Mucosa of rectum (tissue), 2 donors: ENCODE data around the gene HTRA1.

Experiments used
- H3K27ac ChIP-seq, 2 donors: one replicate each; pipeline ENCODE4 v1.7.0; 2013; ENCODE audit warnings: inconsistent platforms in 2 of 2, low read depth in 2 of 2, low read length in 2 of 2
- H3K27me3 ChIP-seq, 2 donors: one replicate each; pipeline ENCODE4 v1.7.0; 2013; ENCODE audit warnings: low read length in 2 of 2; ENCODE audit not compliant: control insufficient read depth in 2 of 2, insufficient read depth in 2 of 2
- H3K36me3 ChIP-seq, 2 donors: one replicate each; pipeline ENCODE4 v1.7.0; 2013; ENCODE audit warnings: low read length in 2 of 2; ENCODE audit not compliant: control insufficient read depth in 2 of 2, insufficient read depth in 2 of 2
- H3K4me1 ChIP-seq, 2 donors: one replicate each; pipeline ENCODE4 v1.7.0; 2013; ENCODE audit warnings: low read length in 2 of 2, mild to moderate bottlenecking in 1 of 2; ENCODE audit not compliant: control insufficient read depth in 2 of 2, insufficient read depth in 2 of 2
- H3K4me3 ChIP-seq, 2 donors: one replicate each; pipeline ENCODE4 v1.7.0; 2013; ENCODE audit warnings: low read length in 2 of 2
- H3K9ac ChIP-seq, 2 donors: one replicate each; pipeline ENCODE4 v1.7.0; 2013; ENCODE audit warnings: low read length in 2 of 2, low read depth in 1 of 2, mild to moderate bottlenecking in 1 of 2
- H3K9me3 ChIP-seq, 2 donors: one replicate each; pipeline ENCODE4 v1.7.0; 2013; ENCODE audit warnings: low read length in 2 of 2; ENCODE audit not compliant: control insufficient read depth in 2 of 2
- donor health status: healthy.
- donor health status: Normal muscosa, but diverticular disease.

The HTRA1 gene

DNA sequence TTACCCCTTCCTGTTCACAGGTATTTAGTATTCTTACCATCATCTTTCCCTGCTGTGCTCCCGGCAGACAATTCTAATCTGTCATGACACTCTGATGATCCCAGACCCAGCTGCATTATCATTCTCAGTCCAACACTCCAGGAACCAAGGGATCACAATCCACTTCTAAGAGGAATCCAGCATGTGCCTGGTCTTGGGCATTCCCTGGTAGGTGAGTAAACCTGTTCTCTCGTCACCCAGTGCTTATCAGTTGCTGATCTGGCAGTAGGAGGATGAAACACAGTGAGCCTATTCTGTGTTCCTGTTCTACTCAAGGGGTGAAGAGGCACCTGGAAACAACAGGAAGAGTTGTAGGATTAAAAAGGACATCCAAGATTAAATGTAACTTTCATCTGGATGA is 97.9 kb downstream of the HTRA1 start:
- Histone ChIP-seq H3K9ac (no peak overlapping the region), H3K27me3 (no peaks in the 10 kb centered on the region), H3K27ac (no peak overlapping the region), H3K4me3 (no peak overlapping the region), H3K9me3 (no peaks in the 10 kb centered on the region), H3K4me1 (peaks cover 0 to 3% of the 10 kb centered on the region in 2 donors), H3K36me3 (no peaks in the 10 kb centered on the region)

GRCh38 chr10:122560279-122560804 is 99.0 kb downstream of the HTRA1 start, which contains the start of gene DMBT1:
Gene DMBT1 (plus strand): TSS chr10:122560754. CDS start chr10:122560771, 17 bp downstream.
- H3K4me1 ChIP-seq: peaks cover 0 to 3% of the 10 kb centered on the region in 2 donors
- no peaks in the 10 kb centered on the region for H3K9me3 ChIP-seq
- no peak within 1 kb of the TSS for H3K4me3 ChIP-seq
- no peaks in the 10 kb centered on the region for H3K36me3 ChIP-seq
- H3K27ac ChIP-seq: no peak within 1 kb of the TSS
- no peaks in the 10 kb centered on the region for H3K27me3 ChIP-seq
- H3K9ac ChIP-seq: no peak within 1 kb of the TSS

- Histone ChIP-seq H3K4me1 (peaks cover 0 to 6% of the 10 kb centered on the region in 2 donors), H3K9ac (no peak overlapping the region), H3K9me3 (no peaks in the 10 kb centered on the region), H3K36me3 (no peaks in the 10 kb centered on the region), H3K4me3 (no peak overlapping the region), H3K27me3 (no peaks in the 10 kb centered on the region), H3K27ac (no peak overlapping the region)
Measured at GRCh38 chr10:122561212-122561611, 99.9 kb downstream of the HTRA1 start.

DNA sequence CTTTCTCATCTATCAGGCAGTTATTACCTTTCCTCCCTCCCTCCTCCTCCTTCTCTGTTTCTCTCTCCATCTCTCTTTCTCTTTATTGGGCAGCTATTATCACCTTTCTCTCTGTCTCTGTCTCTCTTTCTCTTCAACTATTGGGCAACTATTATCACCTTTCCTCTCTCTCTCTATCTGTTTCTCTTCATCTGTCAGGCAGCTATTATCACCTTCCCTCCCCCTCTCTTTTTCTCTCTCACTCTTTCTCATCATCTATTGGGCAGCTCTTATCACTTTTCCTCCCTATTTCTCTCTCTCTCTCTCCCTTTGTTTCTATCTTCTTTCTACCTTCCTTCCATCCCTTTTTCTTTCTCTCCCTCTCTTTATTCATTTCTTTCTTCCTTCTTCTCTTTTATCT is 100.4 kb downstream of the HTRA1 start:
- H3K9ac ChIP-seq: no peak overlapping the region
- H3K4me3 ChIP-seq: no peak overlapping the region
- no peaks in the 10 kb centered on the region for H3K27me3 ChIP-seq
- no peaks in the 10 kb centered on the region for H3K9me3 ChIP-seq
- no peak overlapping the region for H3K27ac ChIP-seq
- no peaks in the 10 kb centered on the region for H3K36me3 ChIP-seq
- peaks cover 0 to 6% of the 10 kb centered on the region in 2 donors for H3K4me1 ChIP-seq
